ENCODE data around the gene NECAP2. TPM values are rescaled to one million over a fixed set of nuclear protein-coding genes. Genes with fewer than 3 reads are reported as not detected.
A peak's percentile ranks its signal among the peaks of the same experiment; 100 is the strongest.
"Not testable (repeated sequence)": the region's sequence is repeated elsewhere in the genome, so short reads cannot be mapped to it uniquely, and the experiment has no call there.

NECAP2 gene
- total RNA-seq, 1 donor from 2014 or later, result 46.6 TPM

DNA sequence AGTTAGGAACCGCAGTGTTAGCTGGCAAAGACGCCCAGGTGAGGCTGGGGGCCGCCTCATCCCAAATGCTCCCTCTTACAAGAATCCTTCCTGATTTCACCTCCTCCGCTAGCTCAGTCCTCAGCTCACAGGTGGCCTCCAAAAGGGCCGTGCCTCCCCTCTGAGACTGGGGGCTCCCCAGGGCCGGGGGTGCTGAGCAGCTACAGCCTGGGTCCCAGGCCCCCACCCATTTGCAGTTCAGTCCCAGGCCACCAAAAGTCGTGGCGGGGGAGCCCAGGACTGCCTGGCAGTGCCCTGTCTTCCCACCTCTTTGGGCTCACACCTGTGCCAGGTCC, 43.9 kb downstream of the NECAP2 start:
- Histone ChIP-seq H3K27me3 (no peaks in the 10 kb centered on the region), H2AFZ (replicated peaks) (no peak overlapping the region), H3K9ac (no peak overlapping the region), H3K79me2 (ENCODE audit: low read depth) (no peaks in the 10 kb centered on the region), H3F3A (ENCODE audit: low read depth) (no peaks in the 10 kb centered on the region), H3K4me3 (no peak overlapping the region), H3K27ac (no peak overlapping the region), H3K36me3 (no peaks in the 10 kb centered on the region), H3K4me2 (no peak overlapping the region), H3K4me1 (no peaks in the 10 kb centered on the region), H3K9me3 (ENCODE audit: low read depth) (no peaks in the 10 kb centered on the region), H4K20me1 (ENCODE audit: low read depth) (no peaks in the 10 kb centered on the region)
- no peak for DNase-seq (ENCODE audit: low spot score)
- no peak for TF ChIP-seq EZH2phosphoT487 (IDR thresholded peaks at IDR 0.05)
- TF ChIP-seq EZH2 (IDR thresholded peaks at IDR 0.05), result no peak
- TF ChIP-seq, protein P1, sequence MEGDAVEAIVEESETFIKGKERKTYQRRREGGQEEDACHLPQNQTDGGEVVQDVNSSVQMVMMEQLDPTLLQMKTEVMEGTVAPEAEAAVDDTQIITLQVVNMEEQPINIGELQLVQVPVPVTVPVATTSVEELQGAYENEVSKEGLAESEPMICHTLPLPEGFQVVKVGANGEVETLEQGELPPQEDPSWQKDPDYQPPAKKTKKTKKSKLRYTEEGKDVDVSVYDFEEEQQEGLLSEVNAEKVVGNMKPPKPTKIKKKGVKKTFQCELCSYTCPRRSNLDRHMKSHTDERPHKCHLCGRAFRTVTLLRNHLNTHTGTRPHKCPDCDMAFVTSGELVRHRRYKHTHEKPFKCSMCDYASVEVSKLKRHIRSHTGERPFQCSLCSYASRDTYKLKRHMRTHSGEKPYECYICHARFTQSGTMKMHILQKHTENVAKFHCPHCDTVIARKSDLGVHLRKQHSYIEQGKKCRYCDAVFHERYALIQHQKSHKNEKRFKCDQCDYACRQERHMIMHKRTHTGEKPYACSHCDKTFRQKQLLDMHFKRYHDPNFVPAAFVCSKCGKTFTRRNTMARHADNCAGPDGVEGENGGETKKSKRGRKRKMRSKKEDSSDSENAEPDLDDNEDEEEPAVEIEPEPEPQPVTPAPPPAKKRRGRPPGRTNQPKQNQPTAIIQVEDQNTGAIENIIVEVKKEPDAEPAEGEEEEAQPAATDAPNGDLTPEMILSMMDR (IDR thresholded peaks at IDR 0.05), result no peak
- Mint-ChIP-seq H3K27ac (peak overlapping the region; percentile 74), H3K36me3 (peaks cover 16% of the 10 kb centered on the region), H3K4me3 (no peak overlapping the region), H3K4me1 (no peaks in the 10 kb centered on the region), H3K9me3 (no peaks in the 10 kb centered on the region), H3K27me3 (ENCODE audit: insufficient read depth, low read depth) (peaks cover 4% of the 10 kb centered on the region)

DNA sequence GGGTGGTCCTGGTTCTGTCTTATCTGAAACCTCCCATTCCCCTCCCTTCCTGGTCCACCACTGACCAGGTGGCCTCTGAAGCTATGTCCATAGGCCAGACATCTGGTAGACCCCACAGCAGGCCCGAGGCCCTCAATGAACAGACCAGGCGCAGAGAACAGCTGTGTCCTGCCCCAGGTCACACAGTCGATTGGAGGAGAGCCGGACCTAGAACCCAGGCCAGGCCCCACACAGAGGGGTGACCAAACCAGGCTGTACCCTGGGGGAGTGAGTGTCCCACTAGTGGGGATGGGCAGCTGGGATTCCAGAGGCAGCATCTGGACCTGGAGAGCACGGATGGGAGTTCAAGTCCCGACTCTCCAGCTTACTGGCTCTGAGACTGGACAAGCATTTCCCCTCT, 44.4 kb downstream of the NECAP2 start:
- peaks cover 4% of the 10 kb centered on the region for H3K27me3 Mint-ChIP-seq (ENCODE audit: insufficient read depth, low read depth)

DNA sequence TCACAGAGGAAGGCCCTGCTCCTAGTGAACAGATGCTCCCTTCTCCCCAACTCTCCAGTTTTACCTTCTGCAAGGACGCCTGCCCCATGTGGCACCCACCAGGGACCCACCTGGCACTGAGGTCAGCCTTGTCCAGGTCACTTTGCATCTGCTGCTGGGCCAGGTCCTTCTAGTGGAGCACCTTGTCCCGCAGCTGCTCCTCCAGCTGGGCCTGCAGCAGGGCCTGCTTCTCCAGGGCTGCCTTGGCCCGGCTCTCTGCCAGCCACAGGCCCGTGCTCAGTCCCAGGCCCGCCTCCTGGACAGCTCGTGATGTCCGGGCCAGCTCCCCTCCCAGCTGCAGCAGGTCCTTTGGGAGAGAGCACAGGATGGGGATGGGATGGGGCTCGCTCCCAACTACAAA, 45.8 kb downstream of the NECAP2 start:
- not testable (repeated sequence) for H3K4me3 ChIP-seq; H3F3A ChIP-seq (ENCODE audit: low read depth); H3K27ac ChIP-seq; H3K9ac ChIP-seq; H3K9me3 Mint-ChIP-seq; H3K4me2 ChIP-seq; H2AFZ ChIP-seq (replicated peaks); H4K20me1 ChIP-seq (ENCODE audit: low read depth); DNase-seq (ENCODE audit: low spot score); H3K79me2 ChIP-seq (ENCODE audit: low read depth); H3K4me1 ChIP-seq; H3K27me3 ChIP-seq; H3K9me3 ChIP-seq (ENCODE audit: low read depth); H3K36me3 ChIP-seq; H3K27ac Mint-ChIP-seq; H3K27me3 Mint-ChIP-seq (ENCODE audit: insufficient read depth, low read depth); H3K4me1 Mint-ChIP-seq; H3K4me3 Mint-ChIP-seq
- peaks cover 11% of the 10 kb centered on the region for H3K36me3 Mint-ChIP-seq

More for the DNA sequence above, 44.4 kb downstream of the NECAP2 start:
- H3K4me3 ChIP-seq, result no peak overlapping the region
- H3K4me2 ChIP-seq, result no peak overlapping the region
- TF ChIP-seq EZH2 (IDR thresholded peaks at IDR 0.05), result no peak
- no peak for TF ChIP-seq EZH2phosphoT487 (IDR thresholded peaks at IDR 0.05)
- TF ChIP-seq, protein P1 (IDR thresholded peaks at IDR 0.05), result no peak
- H3K36me3 ChIP-seq, result no peaks in the 10 kb centered on the region
- no peak overlapping the region for H3K9ac ChIP-seq
- Mint-ChIP-seq H3K36me3 (peaks cover 16% of the 10 kb centered on the region), H3K9me3 (no peaks in the 10 kb centered on the region), H3K4me1 (no peaks in the 10 kb centered on the region), H3K4me3 (no peak overlapping the region), H3K27ac (peak overlapping the region; percentile 74)
- no peaks in the 10 kb centered on the region for H3K4me1 ChIP-seq
- H3K9me3 ChIP-seq (ENCODE audit: low read depth), result no peaks in the 10 kb centered on the region
- H3K27me3 ChIP-seq, result no peaks in the 10 kb centered on the region
- no peak overlapping the region for H2AFZ ChIP-seq (replicated peaks)
- H4K20me1 ChIP-seq (ENCODE audit: low read depth), result no peaks in the 10 kb centered on the region
- H3F3A ChIP-seq (ENCODE audit: low read depth), result no peaks in the 10 kb centered on the region
- H3K27ac ChIP-seq, result no peak overlapping the region
- DNase-seq (ENCODE audit: low spot score), result no peak
- no peaks in the 10 kb centered on the region for H3K79me2 ChIP-seq (ENCODE audit: low read depth)

DNA sequence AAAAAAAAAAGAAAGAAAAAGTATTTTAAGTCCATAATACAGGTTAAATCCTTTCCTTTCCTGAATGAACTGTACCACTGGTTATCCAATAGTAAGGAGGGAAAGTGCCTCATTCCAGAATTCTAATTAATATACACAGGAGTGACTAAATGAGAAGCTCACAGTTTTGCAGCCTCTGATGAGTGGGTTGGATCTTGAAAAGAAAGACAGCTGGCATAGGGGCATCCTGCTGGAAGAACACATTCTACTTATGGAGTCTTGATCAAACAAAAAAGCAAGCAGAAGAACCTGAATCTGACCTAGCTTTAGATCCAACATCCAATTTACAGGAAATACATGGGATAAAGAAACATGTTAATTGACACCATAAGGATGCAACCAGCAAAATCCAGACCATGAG, 46.5 kb downstream of the NECAP2 start:
- not testable (repeated sequence) for H3K27ac ChIP-seq; H2AFZ ChIP-seq (replicated peaks); H3K4me1 Mint-ChIP-seq; DNase-seq (ENCODE audit: low spot score); H3K9me3 ChIP-seq (ENCODE audit: low read depth); H3K79me2 ChIP-seq (ENCODE audit: low read depth); H3K9me3 Mint-ChIP-seq; H3K36me3 ChIP-seq; H3K4me3 ChIP-seq; H3K4me1 ChIP-seq; H3K27ac Mint-ChIP-seq; H3K27me3 Mint-ChIP-seq (ENCODE audit: insufficient read depth, low read depth); H3K4me3 Mint-ChIP-seq; H3K4me2 ChIP-seq; H3F3A ChIP-seq (ENCODE audit: low read depth); H3K9ac ChIP-seq; H3K27me3 ChIP-seq
- peaks cover 16% of the 10 kb centered on the region for H4K20me1 ChIP-seq (ENCODE audit: low read depth)
- peaks cover 11% of the 10 kb centered on the region for H3K36me3 Mint-ChIP-seq

DNA sequence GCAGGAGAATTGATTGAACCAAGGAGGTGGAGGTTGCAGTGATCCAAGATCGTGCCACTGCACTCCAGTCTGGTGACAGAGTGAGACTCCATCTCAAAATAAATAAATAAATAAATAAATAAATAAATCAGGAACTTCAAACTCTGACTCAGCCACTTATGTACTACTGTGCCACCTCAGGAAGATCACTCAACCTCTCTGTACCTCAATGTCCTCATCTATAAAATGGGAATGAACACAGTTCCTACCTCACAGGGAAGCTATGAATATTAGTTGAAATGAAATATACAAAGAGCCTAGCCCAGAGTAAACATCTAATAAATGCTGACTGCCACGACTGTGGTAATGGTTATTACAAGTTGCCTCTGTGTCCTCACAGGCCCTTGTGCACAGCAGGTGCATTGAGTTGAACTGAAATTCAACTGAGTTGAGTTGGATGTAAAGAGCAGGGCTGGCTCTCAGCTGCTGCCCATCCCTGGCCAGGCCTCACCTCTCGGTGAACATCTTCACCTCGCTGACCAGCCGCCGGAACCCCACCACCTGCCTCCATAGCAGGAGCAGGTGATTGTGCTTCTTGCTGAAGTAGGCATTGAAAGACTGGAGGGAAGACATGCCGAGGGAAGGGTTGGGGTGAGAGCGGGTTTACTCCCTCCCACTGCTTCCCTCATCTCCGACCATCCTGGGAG, 48.8 kb downstream of the NECAP2 start:
- not testable (repeated sequence) for H3K27me3 Mint-ChIP-seq (ENCODE audit: insufficient read depth, low read depth); H3K27ac ChIP-seq; H3K36me3 ChIP-seq; H3K27me3 ChIP-seq; H2AFZ ChIP-seq (replicated peaks); H3K36me3 Mint-ChIP-seq; H3K9me3 Mint-ChIP-seq; H3K4me2 ChIP-seq; H3K27ac Mint-ChIP-seq; H3K4me3 ChIP-seq; H3K4me3 Mint-ChIP-seq; H3F3A ChIP-seq (ENCODE audit: low read depth); H3K4me1 ChIP-seq; H3K9ac ChIP-seq; DNase-seq (ENCODE audit: low spot score); H3K9me3 ChIP-seq (ENCODE audit: low read depth)
- H3K4me1 Mint-ChIP-seq, result peaks cover 22% of the 10 kb centered on the region
- Histone ChIP-seq H3K79me2 (ENCODE audit: low read depth) (peaks cover 12% of the 10 kb centered on the region), H4K20me1 (ENCODE audit: low read depth) (peaks cover 22% of the 10 kb centered on the region)

Data from neural progenitor cell (in vitro differentiated cells).